ENCODE results near the gene SHLD1.

SHLD1 gene

GRCh38 chr20:5859608-5860007 is 109.4 kb downstream of the SHLD1 start:
- H3K27ac Mint-ChIP-seq: no peak overlapping the region
- no peaks in the 10 kb centered on the region for H3K9me3 Mint-ChIP-seq
- peaks cover 4% of the 10 kb centered on the region for H3K36me3 Mint-ChIP-seq (ENCODE audit: low read depth)
- DNase-seq: no peak
- peaks cover 13% of the 10 kb centered on the region for H3K4me1 Mint-ChIP-seq
- no peaks in the 10 kb centered on the region for H3K27me3 Mint-ChIP-seq
- ATAC-seq: no peak
- H3K4me3 Mint-ChIP-seq: no peak overlapping the region

- Mint-ChIP-seq H3K4me1 (peaks cover 17% of the 10 kb centered on the region), H3K27me3 (no peaks in the 10 kb centered on the region), H3K27ac (no peak overlapping the region), H3K4me3 (no peak overlapping the region), H3K36me3 (ENCODE audit: low read depth) (peaks cover 4% of the 10 kb centered on the region), H3K9me3 (no peaks in the 10 kb centered on the region)
- DNase-seq (no peak), ATAC-seq (no peak)
Observed at GRCh38 chr20:5862703-5863039, 112.5 kb downstream of the SHLD1 start.

- H3K27me3 Mint-ChIP-seq: no peaks in the 10 kb centered on the region
- H3K4me1 Mint-ChIP-seq: peaks cover 17% of the 10 kb centered on the region
- no peak overlapping the region for H3K4me3 Mint-ChIP-seq
- peaks cover 4% of the 10 kb centered on the region for H3K36me3 Mint-ChIP-seq (ENCODE audit: low read depth)
- H3K9me3 Mint-ChIP-seq: no peaks in the 10 kb centered on the region
- ATAC-seq: no peak
- H3K27ac Mint-ChIP-seq: no peak overlapping the region
- no peak for DNase-seq
Observed at GRCh38 chr20:5863040-5863833, 113.0 kb downstream of the SHLD1 start.

- no peaks in the 10 kb centered on the region for H3K9me3 Mint-ChIP-seq
- H3K36me3 Mint-ChIP-seq (ENCODE audit: low read depth): peaks cover 4% of the 10 kb centered on the region
- no peak overlapping the region for H3K27ac Mint-ChIP-seq
- no peak overlapping the region for H3K4me3 Mint-ChIP-seq
- ATAC-seq (no peak), DNase-seq (no peak)
- no peaks in the 10 kb centered on the region for H3K27me3 Mint-ChIP-seq
- peaks cover 12% of the 10 kb centered on the region for H3K4me1 Mint-ChIP-seq
Observed at GRCh38 chr20:5864428-5864827, 114.2 kb downstream of the SHLD1 start.

- ATAC-seq: no peak
- no peaks in the 10 kb centered on the region for H3K9me3 Mint-ChIP-seq
- peaks cover 11% of the 10 kb centered on the region for H3K4me1 Mint-ChIP-seq
- H3K27ac Mint-ChIP-seq: no peak overlapping the region
- no peak for DNase-seq
- H3K27me3 Mint-ChIP-seq: no peaks in the 10 kb centered on the region
- H3K4me3 Mint-ChIP-seq: no peak overlapping the region
- peaks cover 4% of the 10 kb centered on the region for H3K36me3 Mint-ChIP-seq (ENCODE audit: low read depth)
Observed at GRCh38 chr20:5864873-5865587, 114.8 kb downstream of the SHLD1 start.

- Mint-ChIP-seq H3K36me3 (ENCODE audit: low read depth) (peaks cover 4% of the 10 kb centered on the region), H3K27me3 (no peaks in the 10 kb centered on the region), H3K4me1 (peaks cover 11% of the 10 kb centered on the region), H3K4me3 (no peak overlapping the region), H3K9me3 (no peaks in the 10 kb centered on the region), H3K27ac (no peak overlapping the region)
- ATAC-seq: no peak
- DNase-seq: no peak
Observed at GRCh38 chr20:5865604-5866003, 115.4 kb downstream of the SHLD1 start.

- peaks cover under 1% of the 10 kb centered on the region for H3K4me1 Mint-ChIP-seq
- ATAC-seq: no peak
- no peaks in the 10 kb centered on the region for H3K36me3 Mint-ChIP-seq (ENCODE audit: low read depth)
- no peaks in the 10 kb centered on the region for H3K9me3 Mint-ChIP-seq
- H3K27ac Mint-ChIP-seq: no peak overlapping the region
- no peak for DNase-seq
- H3K4me3 Mint-ChIP-seq: no peak overlapping the region
- peaks cover 7% of the 10 kb centered on the region for H3K27me3 Mint-ChIP-seq
Observed at GRCh38 chr20:5870568-5870981, 120.4 kb downstream of the SHLD1 start.

GRCh38 chr20:5871459-5872410 is 121.5 kb downstream of the SHLD1 start:
- Mint-ChIP-seq H3K27ac (no peak overlapping the region), H3K4me3 (no peak overlapping the region), H3K36me3 (ENCODE audit: low read depth) (peaks cover 2% of the 10 kb centered on the region), H3K4me1 (no peaks in the 10 kb centered on the region), H3K27me3 (peaks cover 12% of the 10 kb centered on the region), H3K9me3 (peaks cover 9% of the 10 kb centered on the region)
- ATAC-seq (no peak), DNase-seq (no peak)

- Mint-ChIP-seq H3K9me3 (peaks cover 14% of the 10 kb centered on the region), H3K4me1 (no peaks in the 10 kb centered on the region)
- ATAC-seq: no peak
Observed at GRCh38 chr20:5877128-5877527, 126.9 kb downstream of the SHLD1 start.

GRCh38 chr20:5880326-5880725 is 130.1 kb downstream of the SHLD1 start:
- H3K27ac Mint-ChIP-seq: no peak overlapping the region
- H3K36me3 Mint-ChIP-seq (ENCODE audit: low read depth): peaks cover 2% of the 10 kb centered on the region
- H3K4me1 Mint-ChIP-seq: no peaks in the 10 kb centered on the region
- no peak for DNase-seq
- H3K27me3 Mint-ChIP-seq: peaks cover 20% of the 10 kb centered on the region
- no peak overlapping the region for H3K4me3 Mint-ChIP-seq
- peaks cover 14% of the 10 kb centered on the region for H3K9me3 Mint-ChIP-seq
- ATAC-seq: no peak

More at GRCh38 chr20:5877128-5877527, 126.9 kb downstream of the SHLD1 start:
- Mint-ChIP-seq H3K27ac (no peak overlapping the region), H3K36me3 (ENCODE audit: low read depth) (peaks cover 2% of the 10 kb centered on the region), H3K27me3 (peaks cover 18% of the 10 kb centered on the region), H3K4me3 (no peak overlapping the region)
- DNase-seq: no peak

GRCh38 chr20:5881703-5882102 is 131.5 kb downstream of the SHLD1 start:
- no peak overlapping the region for H3K27ac Mint-ChIP-seq
- peaks cover 23% of the 10 kb centered on the region for H3K27me3 Mint-ChIP-seq

GRCh38 chr20:5882166-5882565 is 132.0 kb downstream of the SHLD1 start:
- Mint-ChIP-seq H3K27me3 (peaks cover 21% of the 10 kb centered on the region), H3K27ac (no peak overlapping the region), H3K36me3 (ENCODE audit: low read depth) (no peaks in the 10 kb centered on the region), H3K4me1 (no peaks in the 10 kb centered on the region), H3K9me3 (peaks cover under 1% of the 10 kb centered on the region), H3K4me3 (no peak overlapping the region)
- ATAC-seq (no peak), DNase-seq (no peak)

More at GRCh38 chr20:5881703-5882102, 131.5 kb downstream of the SHLD1 start:
- no peak for ATAC-seq
- Mint-ChIP-seq H3K9me3 (peaks cover 5% of the 10 kb centered on the region), H3K4me1 (no peaks in the 10 kb centered on the region), H3K36me3 (ENCODE audit: low read depth) (no peaks in the 10 kb centered on the region), H3K4me3 (no peak overlapping the region)
- DNase-seq: no peak

- Mint-ChIP-seq H3K27ac (no peak overlapping the region), H3K27me3 (peaks cover 27% of the 10 kb centered on the region), H3K4me1 (no peaks in the 10 kb centered on the region), H3K4me3 (no peak overlapping the region), H3K9me3 (no peaks in the 10 kb centered on the region), H3K36me3 (ENCODE audit: low read depth) (no peaks in the 10 kb centered on the region)
- no peak for DNase-seq
- no peak for ATAC-seq
Observed at GRCh38 chr20:5884465-5885335, 134.5 kb downstream of the SHLD1 start.

- ATAC-seq (no peak), DNase-seq (no peak)
- no peak overlapping the region for H3K4me3 Mint-ChIP-seq
- peaks cover 27% of the 10 kb centered on the region for H3K27me3 Mint-ChIP-seq
- no peak overlapping the region for H3K27ac Mint-ChIP-seq
- no peaks in the 10 kb centered on the region for H3K36me3 Mint-ChIP-seq (ENCODE audit: low read depth)
- no peaks in the 10 kb centered on the region for H3K4me1 Mint-ChIP-seq
- no peaks in the 10 kb centered on the region for H3K9me3 Mint-ChIP-seq
Observed at GRCh38 chr20:5885866-5886265, 135.7 kb downstream of the SHLD1 start.

Measured in activated naive CD8-positive, alpha-beta T cell treated with anti-CD3 and anti-CD28 coated beads, Interleukin-2, amount 50 U/mL, for 24 hours (primary cell).